ENCODE data around the gene DNASE2.

DNA sequence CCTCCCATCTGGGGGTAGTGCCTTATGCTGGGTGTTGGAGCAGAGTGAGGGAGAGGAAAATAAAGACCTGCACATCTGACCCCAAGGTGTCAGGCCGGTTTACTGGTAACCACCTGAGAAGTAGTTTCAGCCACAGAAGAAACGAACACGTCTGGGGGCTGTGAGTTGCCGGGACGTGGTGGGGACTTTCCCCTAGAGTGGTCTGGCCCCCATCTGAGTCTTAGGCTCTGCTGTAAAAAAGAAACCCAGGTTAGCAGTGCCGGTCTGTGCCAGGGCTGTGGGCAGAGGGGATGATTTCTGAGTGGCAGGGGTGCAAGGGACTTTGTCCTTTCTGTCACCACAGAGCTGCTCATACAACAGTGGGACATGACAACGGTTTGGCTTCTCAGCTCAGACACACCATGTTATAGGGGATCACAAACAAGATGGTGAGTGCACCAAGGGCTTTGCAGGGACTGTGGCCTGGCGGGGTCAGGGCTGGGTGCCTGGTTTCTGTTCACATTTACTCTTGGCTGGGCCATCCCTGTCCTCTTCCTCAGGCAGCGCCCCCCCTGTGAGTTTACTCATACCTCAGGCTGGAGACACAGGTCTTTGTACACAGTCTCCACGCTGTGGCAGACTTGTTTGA, 18.8 kb upstream of the DNASE2 start:
- TF ChIP-seq CTCF (IDR thresholded peaks at IDR 0.05), result no peak
- TF ChIP-seq, protein P1, sequence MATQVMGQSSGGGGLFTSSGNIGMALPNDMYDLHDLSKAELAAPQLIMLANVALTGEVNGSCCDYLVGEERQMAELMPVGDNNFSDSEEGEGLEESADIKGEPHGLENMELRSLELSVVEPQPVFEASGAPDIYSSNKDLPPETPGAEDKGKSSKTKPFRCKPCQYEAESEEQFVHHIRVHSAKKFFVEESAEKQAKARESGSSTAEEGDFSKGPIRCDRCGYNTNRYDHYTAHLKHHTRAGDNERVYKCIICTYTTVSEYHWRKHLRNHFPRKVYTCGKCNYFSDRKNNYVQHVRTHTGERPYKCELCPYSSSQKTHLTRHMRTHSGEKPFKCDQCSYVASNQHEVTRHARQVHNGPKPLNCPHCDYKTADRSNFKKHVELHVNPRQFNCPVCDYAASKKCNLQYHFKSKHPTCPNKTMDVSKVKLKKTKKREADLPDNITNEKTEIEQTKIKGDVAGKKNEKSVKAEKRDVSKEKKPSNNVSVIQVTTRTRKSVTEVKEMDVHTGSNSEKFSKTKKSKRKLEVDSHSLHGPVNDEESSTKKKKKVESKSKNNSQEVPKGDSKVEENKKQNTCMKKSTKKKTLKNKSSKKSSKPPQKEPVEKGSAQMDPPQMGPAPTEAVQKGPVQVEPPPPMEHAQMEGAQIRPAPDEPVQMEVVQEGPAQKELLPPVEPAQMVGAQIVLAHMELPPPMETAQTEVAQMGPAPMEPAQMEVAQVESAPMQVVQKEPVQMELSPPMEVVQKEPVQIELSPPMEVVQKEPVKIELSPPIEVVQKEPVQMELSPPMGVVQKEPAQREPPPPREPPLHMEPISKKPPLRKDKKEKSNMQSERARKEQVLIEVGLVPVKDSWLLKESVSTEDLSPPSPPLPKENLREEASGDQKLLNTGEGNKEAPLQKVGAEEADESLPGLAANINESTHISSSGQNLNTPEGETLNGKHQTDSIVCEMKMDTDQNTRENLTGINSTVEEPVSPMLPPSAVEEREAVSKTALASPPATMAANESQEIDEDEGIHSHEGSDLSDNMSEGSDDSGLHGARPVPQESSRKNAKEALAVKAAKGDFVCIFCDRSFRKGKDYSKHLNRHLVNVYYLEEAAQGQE (IDR thresholded peaks at IDR 0.05; ENCODE audit: insufficient read depth in 1 of 2, low read depth in 2 of 2, low read length in 1 of 2), result no peak
